SU-DHL-6 (cell line): ENCODE measurements around the gene MED14.

Experiments used
- EZH2phosphoT487 ChIP-seq: fragments of 200-600 bp; sonication (generic), shearing (Covaris generic); conservative IDR thresholded peaks from 2 replicates; pipeline ENCODE4 v1.6.1; 2018; ENCODE audit warnings: mild to moderate bottlenecking, antibody characterized with exemption, low read length, moderate library complexity, mixed read lengths
- TF ChIP-seq, protein P1 (sequence below): fragments of 200-600 bp; sonication (generic); IDR thresholded peaks from one replicate; pipeline ENCODE4 v1.5.1; 2017; ENCODE audit warnings: antibody characterized with exemption, mild to moderate bottlenecking, low read length, moderate library complexity; ENCODE audit not compliant: insufficient read depth, poor library complexity, severe bottlenecking

DNA sequence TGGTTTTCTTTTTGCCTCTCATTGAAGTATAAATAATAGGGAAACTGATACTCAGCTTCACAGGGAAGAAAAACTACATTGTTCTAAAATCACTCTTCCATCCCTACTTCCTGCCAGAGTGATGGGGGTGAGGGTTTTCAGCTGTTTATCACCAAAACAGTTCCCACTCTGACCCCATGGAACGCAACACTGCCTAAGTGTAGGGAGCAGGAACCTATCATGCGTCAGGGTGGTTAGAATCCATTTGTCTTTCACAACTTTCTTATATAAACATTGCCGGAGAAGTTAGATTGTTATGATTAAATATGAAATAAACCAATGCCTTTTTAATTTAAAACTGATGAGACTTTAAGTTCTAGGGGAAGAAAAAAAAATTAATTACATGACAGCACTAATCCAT lies 128.0 kb downstream of the MED14 start:
- TF ChIP-seq, protein P1, sequence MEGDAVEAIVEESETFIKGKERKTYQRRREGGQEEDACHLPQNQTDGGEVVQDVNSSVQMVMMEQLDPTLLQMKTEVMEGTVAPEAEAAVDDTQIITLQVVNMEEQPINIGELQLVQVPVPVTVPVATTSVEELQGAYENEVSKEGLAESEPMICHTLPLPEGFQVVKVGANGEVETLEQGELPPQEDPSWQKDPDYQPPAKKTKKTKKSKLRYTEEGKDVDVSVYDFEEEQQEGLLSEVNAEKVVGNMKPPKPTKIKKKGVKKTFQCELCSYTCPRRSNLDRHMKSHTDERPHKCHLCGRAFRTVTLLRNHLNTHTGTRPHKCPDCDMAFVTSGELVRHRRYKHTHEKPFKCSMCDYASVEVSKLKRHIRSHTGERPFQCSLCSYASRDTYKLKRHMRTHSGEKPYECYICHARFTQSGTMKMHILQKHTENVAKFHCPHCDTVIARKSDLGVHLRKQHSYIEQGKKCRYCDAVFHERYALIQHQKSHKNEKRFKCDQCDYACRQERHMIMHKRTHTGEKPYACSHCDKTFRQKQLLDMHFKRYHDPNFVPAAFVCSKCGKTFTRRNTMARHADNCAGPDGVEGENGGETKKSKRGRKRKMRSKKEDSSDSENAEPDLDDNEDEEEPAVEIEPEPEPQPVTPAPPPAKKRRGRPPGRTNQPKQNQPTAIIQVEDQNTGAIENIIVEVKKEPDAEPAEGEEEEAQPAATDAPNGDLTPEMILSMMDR = no peak
- TF ChIP-seq EZH2phosphoT487 = no peak
